Endothelial cell (in vitro differentiated cells): ENCODE measurements around the gene STARD10. TPM values are rescaled to one million over a fixed set of nuclear protein-coding genes. Genes with fewer than 3 reads are reported as not detected.
A peak's percentile ranks its signal among the peaks of the same experiment; 100 is the strongest.

Experiments used
- DNase-seq: peaks from one replicate; pipeline ENCODE4 v3.0.0; 2021; ENCODE audit warnings: low spot score
- H3K27ac Mint-ChIP-seq: one replicate; pipeline ENCODE4 v1.8.0; 2021; ENCODE audit warnings: mixed read lengths, inconsistent platforms; ENCODE audit not compliant: unreplicated experiment
- H3K27me3 Mint-ChIP-seq: one replicate; pipeline ENCODE4 v1.8.0; 2021; ENCODE audit warnings: mild to moderate bottlenecking, moderate library complexity, mixed read lengths, inconsistent platforms; ENCODE audit not compliant: unreplicated experiment
- H3K36me3 Mint-ChIP-seq: one replicate; pipeline ENCODE4 v1.8.0; 2021; ENCODE audit warnings: mild to moderate bottlenecking, low read depth, mixed read lengths, inconsistent platforms; ENCODE audit not compliant: unreplicated experiment
- H3K4me1 Mint-ChIP-seq: one replicate; pipeline ENCODE4 v1.8.0; 2021; ENCODE audit warnings: mild to moderate bottlenecking, mixed read lengths, inconsistent platforms; ENCODE audit not compliant: unreplicated experiment
- H3K4me3 Mint-ChIP-seq: one replicate; pipeline ENCODE4 v1.8.0; 2021; ENCODE audit warnings: mild to moderate bottlenecking, mixed read lengths, inconsistent platforms; ENCODE audit not compliant: unreplicated experiment
- H3K9me3 Mint-ChIP-seq: one replicate; pipeline ENCODE4 v1.8.0; 2021; ENCODE audit warnings: mixed read lengths, inconsistent platforms; ENCODE audit not compliant: unreplicated experiment
- total RNA-seq: library from RNA; stranded (reverse); fragmentation: NEBNext Ultra II Directional; extraction: Animal tissue kit (Norgen Biotek cat#: 25700); gene quantifications from one replicate; pipeline ENCODE4 v1.2.1, GENCODE V29; 2021; ENCODE audit not compliant: unreplicated experiment
- TF ChIP-seq, protein P1 (sequence below): fragments of 200-600 bp; sonication (generic); IDR thresholded peaks from one replicate; pipeline ENCODE4 v1.5.0; 2021; ENCODE audit warnings: antibody characterized with exemption; ENCODE audit not compliant: unreplicated experiment

The STARD10 gene
- total RNA-seq, 1 donor from 2014 or later: 13.4 TPM

DNA sequence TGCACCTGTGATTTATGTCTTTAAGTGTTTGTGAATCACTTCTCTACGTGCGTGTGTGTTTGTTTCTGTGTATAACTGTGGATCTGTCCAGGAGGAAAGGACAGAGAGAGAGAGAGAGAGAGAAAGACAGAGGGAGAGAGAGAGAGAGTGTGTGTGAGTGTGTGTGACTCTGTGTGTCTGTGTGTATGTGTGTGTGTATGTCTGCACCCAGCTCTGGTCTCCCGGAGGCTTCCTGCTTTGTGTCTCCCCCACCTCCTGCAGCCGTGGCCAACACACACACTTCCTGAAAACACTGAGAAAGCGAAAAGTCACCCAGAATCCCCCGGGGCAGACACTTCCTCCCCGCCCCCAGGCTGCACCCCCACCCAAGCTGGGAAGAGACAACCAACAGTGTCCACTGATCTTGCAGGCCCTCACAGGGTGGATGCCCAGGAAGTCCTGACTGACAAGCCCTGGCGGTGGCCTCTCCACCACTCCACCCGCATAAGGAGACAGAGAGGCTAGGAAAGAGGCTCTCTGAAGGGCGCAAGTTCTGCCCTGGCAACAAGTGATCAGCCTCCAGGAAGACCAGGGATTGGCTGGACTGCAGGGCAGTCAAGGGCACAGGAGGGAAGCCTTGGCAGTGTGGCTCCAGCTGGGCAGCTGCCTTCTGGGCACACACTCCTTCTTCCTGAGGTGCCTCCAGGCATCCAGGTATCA, 71.6 kb downstream of the STARD10 start:
- H3K27ac Mint-ChIP-seq: peak overlapping the region; percentile 96
- H3K4me3 Mint-ChIP-seq: peak overlapping the region; percentile 78
- H3K4me1 Mint-ChIP-seq: peaks cover 41% of the 10 kb centered on the region
- no peaks in the 10 kb centered on the region for H3K9me3 Mint-ChIP-seq
- peaks cover 10% of the 10 kb centered on the region for H3K36me3 Mint-ChIP-seq
- TF ChIP-seq, protein P1, sequence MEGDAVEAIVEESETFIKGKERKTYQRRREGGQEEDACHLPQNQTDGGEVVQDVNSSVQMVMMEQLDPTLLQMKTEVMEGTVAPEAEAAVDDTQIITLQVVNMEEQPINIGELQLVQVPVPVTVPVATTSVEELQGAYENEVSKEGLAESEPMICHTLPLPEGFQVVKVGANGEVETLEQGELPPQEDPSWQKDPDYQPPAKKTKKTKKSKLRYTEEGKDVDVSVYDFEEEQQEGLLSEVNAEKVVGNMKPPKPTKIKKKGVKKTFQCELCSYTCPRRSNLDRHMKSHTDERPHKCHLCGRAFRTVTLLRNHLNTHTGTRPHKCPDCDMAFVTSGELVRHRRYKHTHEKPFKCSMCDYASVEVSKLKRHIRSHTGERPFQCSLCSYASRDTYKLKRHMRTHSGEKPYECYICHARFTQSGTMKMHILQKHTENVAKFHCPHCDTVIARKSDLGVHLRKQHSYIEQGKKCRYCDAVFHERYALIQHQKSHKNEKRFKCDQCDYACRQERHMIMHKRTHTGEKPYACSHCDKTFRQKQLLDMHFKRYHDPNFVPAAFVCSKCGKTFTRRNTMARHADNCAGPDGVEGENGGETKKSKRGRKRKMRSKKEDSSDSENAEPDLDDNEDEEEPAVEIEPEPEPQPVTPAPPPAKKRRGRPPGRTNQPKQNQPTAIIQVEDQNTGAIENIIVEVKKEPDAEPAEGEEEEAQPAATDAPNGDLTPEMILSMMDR: no peak
- peak; percentile 75 for DNase-seq
- H3K27me3 Mint-ChIP-seq: peaks cover 9% of the 10 kb centered on the region

DNA sequence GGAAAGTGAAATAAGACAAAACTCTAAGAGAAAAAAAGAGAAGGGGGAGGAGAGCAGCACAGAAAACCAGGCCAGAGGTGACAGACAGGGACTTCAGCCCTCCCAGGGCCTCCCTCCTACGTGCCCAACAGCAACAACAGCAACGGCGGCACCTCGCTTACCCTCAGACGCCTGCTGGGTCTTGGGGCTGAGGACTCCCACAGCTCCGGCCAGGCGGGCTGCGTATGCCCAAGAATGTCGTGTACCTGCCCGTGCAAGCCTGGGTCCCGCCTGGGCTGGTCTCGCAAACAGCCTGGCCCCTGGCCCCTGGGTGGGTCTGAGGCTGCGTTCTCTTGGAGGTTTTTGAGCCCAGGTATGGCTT, 72.2 kb downstream of the STARD10 start:
- Mint-ChIP-seq H3K4me1 (peaks cover 41% of the 10 kb centered on the region), H3K4me3 (peak overlapping the region; percentile 78), H3K9me3 (no peaks in the 10 kb centered on the region), H3K27ac (peak overlapping the region; percentile 96), H3K27me3 (peaks cover 9% of the 10 kb centered on the region), H3K36me3 (peaks cover 10% of the 10 kb centered on the region)
- no peak for DNase-seq
- TF ChIP-seq, protein P1: no peak

DNA sequence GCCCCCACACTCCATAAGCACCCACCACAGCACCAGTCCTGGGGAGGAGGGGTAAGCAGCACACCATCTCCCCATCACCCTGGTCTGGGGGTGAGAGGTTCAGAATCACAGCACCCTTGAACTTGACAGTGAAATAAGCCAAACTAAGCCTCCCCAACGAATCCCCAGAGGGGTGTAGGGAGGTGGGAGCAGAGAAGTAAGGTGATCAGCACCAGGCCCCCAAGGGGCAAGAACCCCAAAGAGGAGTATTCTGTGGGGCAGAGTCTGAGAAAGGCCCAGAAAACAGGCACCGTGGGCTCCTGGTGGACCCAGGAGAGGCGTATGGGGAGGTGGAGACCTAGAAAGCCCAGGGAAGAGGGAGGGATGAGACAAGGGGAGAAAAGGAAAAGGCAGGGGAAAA, 72.6 kb downstream of the STARD10 start:
- peaks cover 41% of the 10 kb centered on the region for H3K4me1 Mint-ChIP-seq
- H3K9me3 Mint-ChIP-seq: no peaks in the 10 kb centered on the region
- TF ChIP-seq, protein P1: no peak
- peaks cover 9% of the 10 kb centered on the region for H3K27me3 Mint-ChIP-seq
- no peak for DNase-seq
- peak overlapping the region; percentile 96 for H3K27ac Mint-ChIP-seq
- peak overlapping the region; percentile 25 for H3K4me3 Mint-ChIP-seq
- peaks cover 10% of the 10 kb centered on the region for H3K36me3 Mint-ChIP-seq

DNA sequence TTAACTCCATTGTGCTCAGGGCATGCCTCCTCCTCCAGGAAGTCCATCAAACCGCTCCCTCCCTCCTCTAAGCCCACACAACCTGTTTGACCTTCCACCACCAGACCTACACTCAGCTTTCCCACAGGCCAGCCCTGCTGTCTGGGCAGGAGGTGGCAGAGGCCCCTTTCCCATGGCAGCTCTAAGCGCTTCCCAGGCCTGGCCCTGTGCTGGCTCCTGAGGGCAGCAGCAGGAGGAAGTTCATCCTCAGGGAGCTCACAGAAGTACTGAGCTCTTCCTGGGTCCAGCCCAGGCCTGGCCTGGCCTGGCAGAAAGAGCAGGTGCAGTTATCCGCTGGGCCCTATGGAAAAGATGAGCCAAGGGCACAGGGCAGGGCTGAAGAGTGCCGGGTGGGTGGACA, 73.1 kb downstream of the STARD10 start:
- Mint-ChIP-seq H3K36me3 (peaks cover 10% of the 10 kb centered on the region), H3K4me3 (peak overlapping the region; percentile 39), H3K4me1 (peaks cover 41% of the 10 kb centered on the region), H3K27me3 (peaks cover 9% of the 10 kb centered on the region), H3K9me3 (no peaks in the 10 kb centered on the region), H3K27ac (peak overlapping the region; percentile 49)
- DNase-seq: no peak
- TF ChIP-seq, protein P1: no peak

DNA sequence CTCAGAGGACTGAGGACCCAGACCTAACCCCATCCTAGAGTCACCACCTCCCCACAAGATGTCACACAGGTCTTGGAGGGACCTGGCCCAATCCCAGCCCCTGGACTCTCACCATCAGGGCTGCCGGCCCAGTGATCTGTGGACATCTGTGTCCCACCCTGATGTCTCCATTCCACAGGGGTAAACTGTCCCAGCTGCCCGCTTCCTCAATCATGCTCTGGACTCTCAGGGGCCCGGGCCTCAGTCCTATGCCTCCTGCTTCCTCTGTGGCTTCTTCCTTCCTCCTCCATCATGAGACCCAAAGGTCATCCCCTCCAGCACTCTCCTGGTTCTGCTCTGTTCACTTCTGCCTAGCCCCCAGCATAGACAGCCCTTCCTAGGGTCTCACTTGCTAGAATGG, 73.8 kb downstream of the STARD10 start:
- peak overlapping the region; percentile 39 for H3K4me3 Mint-ChIP-seq
- peaks cover 9% of the 10 kb centered on the region for H3K27me3 Mint-ChIP-seq
- H3K27ac Mint-ChIP-seq: peak overlapping the region; percentile 49
- peaks cover 37% of the 10 kb centered on the region for H3K4me1 Mint-ChIP-seq
- TF ChIP-seq, protein P1: no peak
- H3K36me3 Mint-ChIP-seq: peaks cover 10% of the 10 kb centered on the region
- no peak for DNase-seq
- no peaks in the 10 kb centered on the region for H3K9me3 Mint-ChIP-seq
